Measurements from ENCODE around the gene SLA2. TPM values are rescaled to one million over a fixed set of nuclear protein-coding genes. Genes with fewer than 3 reads are reported as not detected.
"Not testable (repeated sequence)": the region's sequence is repeated elsewhere in the genome, so short reads cannot be mapped to it uniquely, and the experiment has no call there.

Gene SLA2
- total and polyA plus RNA-seq, 3 donors from 2014 or later = 0.47 to 1.1 (median 0.87) TPM

GRCh38 chr20:36614781-36615557 is 31.0 kb downstream of the SLA2 start:
- no peak for DNase-seq
- TF ChIP-seq CTCF (IDR thresholded peaks at IDR 0.05) = no peak
- no peak for TF ChIP-seq POLR2A (IDR thresholded peaks at IDR 0.05)
- Histone ChIP-seq H3K9me3 (no peaks in the 10 kb centered on the region), H3K27me3 (no peaks in the 10 kb centered on the region), H3K36me3 (ENCODE audit: low read depth, missing control alignments) (no peaks in the 10 kb centered on the region), H3K4me3 (no peak overlapping the region), H3K4me1 (no peaks in the 10 kb centered on the region), H3K27ac (no peak overlapping the region)
- 83 to 91% methylated on average over 14 of the region's 14 CpGs for WGBS, 2 donors
- intact Hi-C loops (cut with DNase I; ENCODE audit: low total_unique reads) = no loop called here

- DNase-seq = no peak
- intact Hi-C loops (cut with DNase I; ENCODE audit: low total_unique reads) = no loop called here
- H3K27ac ChIP-seq = no peak overlapping the region
- no peak for TF ChIP-seq POLR2A (IDR thresholded peaks at IDR 0.05)
- no peak for TF ChIP-seq CTCF (IDR thresholded peaks at IDR 0.05)
- H3K4me1 ChIP-seq = no peaks in the 10 kb centered on the region
- WGBS, 2 donors = 78 to 100% methylated on average over 3 of the region's 3 CpGs
- H3K36me3 ChIP-seq (ENCODE audit: low read depth, missing control alignments) = no peaks in the 10 kb centered on the region
- H3K9me3 ChIP-seq = no peaks in the 10 kb centered on the region
- H3K4me3 ChIP-seq = no peak overlapping the region
- no peaks in the 10 kb centered on the region for H3K27me3 ChIP-seq
Observed at GRCh38 chr20:36613974-36614373, 32.0 kb downstream of the SLA2 start.

- intact Hi-C loops (cut with DNase I; ENCODE audit: low total_unique reads) = no loop called here
Observed at GRCh38 chr20:36611625-36612024, 34.4 kb downstream of the SLA2 start.

GRCh38 chr20:36608388-36608728 is 37.6 kb downstream of the SLA2 start:
- 92 to 94% methylated on average over 6 of the region's 6 CpGs for WGBS, 2 donors
- not testable (repeated sequence) for DNase-seq; H3K27me3 ChIP-seq; H3K36me3 ChIP-seq (ENCODE audit: low read depth, missing control alignments); H3K27ac ChIP-seq; H3K4me1 ChIP-seq; H3K4me3 ChIP-seq; H3K9me3 ChIP-seq
- intact Hi-C loops (cut with DNase I; ENCODE audit: low total_unique reads) = loop anchor here (5.0 to 10.0 kb wide), 2 partner anchors 36 to 64 kb away; partner anchors contain the start of genes MYL9 and TGIF2

More at GRCh38 chr20:36611625-36612024, 34.4 kb downstream of the SLA2 start:
- H3K27me3 ChIP-seq = no peaks in the 10 kb centered on the region
- TF ChIP-seq CTCF (IDR thresholded peaks at IDR 0.05) = no peak
- no peak for TF ChIP-seq POLR2A (IDR thresholded peaks at IDR 0.05)
- peaks cover 3% of the 10 kb centered on the region for H3K4me1 ChIP-seq
- no peaks in the 10 kb centered on the region for H3K9me3 ChIP-seq
- no peak for DNase-seq
- H3K27ac ChIP-seq = no peak overlapping the region
- H3K36me3 ChIP-seq (ENCODE audit: low read depth, missing control alignments) = no peaks in the 10 kb centered on the region
- 90 to 93% methylated on average over 5 of the region's 5 CpGs for WGBS, 2 donors
- H3K4me3 ChIP-seq = no peak overlapping the region

- 74 to 75% methylated on average over 7 of the region's 7 CpGs for WGBS, 2 donors
- H3K9me3 ChIP-seq = no peaks in the 10 kb centered on the region
- TF ChIP-seq CTCF (IDR thresholded peaks at IDR 0.05) (no peak), POLR2A (IDR thresholded peaks at IDR 0.05) (no peak)
- no peaks in the 10 kb centered on the region for H3K27me3 ChIP-seq
- no peaks in the 10 kb centered on the region for H3K36me3 ChIP-seq (ENCODE audit: low read depth, missing control alignments)
- no peak overlapping the region for H3K4me3 ChIP-seq
- no peak overlapping the region for H3K27ac ChIP-seq
- intact Hi-C loops (cut with DNase I; ENCODE audit: low total_unique reads) = loop anchor here (5.0 to 10.0 kb wide), 2 partner anchors 35 to 63 kb away; partner anchors contain the start of genes MYL9 and TGIF2
- peaks cover 10% of the 10 kb centered on the region for H3K4me1 ChIP-seq
- DNase-seq = no peak
Observed at GRCh38 chr20:36607586-36608387, 38.2 kb downstream of the SLA2 start.
